ENCODE results near the gene LMO3.
A peak's percentile ranks its signal among the peaks of the same experiment; 100 is the strongest.

DNA sequence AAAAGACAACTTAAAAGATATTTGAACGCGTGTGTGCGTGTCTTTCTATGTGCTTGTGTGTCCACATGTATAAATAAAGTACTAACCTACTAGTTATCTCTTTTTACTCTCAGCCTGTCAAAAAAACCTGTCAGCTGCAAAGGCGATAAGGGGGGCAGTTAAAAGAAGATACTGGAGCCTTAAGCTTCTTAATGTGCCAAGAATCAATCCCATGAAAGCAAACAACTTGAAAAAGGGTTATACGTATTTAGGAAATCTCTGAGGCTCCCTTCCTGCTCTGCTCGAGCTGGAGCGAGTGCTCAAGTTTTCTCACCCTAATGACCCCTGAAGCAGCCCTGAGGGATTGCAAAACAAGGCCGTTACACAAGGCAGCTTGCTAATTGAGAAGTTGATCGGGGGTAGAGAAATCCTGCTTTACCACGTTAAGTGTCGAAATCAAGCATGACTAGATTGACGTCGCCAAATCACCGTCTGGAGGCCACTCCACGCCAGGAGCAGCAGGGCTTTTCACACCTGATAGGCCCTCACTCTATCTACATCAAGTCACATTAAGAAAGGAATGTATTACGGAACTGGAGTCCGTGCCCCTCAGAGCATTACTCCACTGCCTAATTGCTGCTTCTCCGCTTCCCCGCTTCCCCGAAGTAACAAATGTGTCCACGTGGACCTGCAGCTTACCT, 32.4 kb downstream of the LMO3 start:
- TF ChIP-seq, protein P1, sequence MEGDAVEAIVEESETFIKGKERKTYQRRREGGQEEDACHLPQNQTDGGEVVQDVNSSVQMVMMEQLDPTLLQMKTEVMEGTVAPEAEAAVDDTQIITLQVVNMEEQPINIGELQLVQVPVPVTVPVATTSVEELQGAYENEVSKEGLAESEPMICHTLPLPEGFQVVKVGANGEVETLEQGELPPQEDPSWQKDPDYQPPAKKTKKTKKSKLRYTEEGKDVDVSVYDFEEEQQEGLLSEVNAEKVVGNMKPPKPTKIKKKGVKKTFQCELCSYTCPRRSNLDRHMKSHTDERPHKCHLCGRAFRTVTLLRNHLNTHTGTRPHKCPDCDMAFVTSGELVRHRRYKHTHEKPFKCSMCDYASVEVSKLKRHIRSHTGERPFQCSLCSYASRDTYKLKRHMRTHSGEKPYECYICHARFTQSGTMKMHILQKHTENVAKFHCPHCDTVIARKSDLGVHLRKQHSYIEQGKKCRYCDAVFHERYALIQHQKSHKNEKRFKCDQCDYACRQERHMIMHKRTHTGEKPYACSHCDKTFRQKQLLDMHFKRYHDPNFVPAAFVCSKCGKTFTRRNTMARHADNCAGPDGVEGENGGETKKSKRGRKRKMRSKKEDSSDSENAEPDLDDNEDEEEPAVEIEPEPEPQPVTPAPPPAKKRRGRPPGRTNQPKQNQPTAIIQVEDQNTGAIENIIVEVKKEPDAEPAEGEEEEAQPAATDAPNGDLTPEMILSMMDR (IDR thresholded peaks at IDR 0.05) = no peak
- TF ChIP-seq POLR2AphosphoS5 (IDR thresholded peaks at IDR 0.05) (peak; percentile 16), POLR2A (IDR thresholded peaks at IDR 0.05) (no peak)
